ENCODE data around the gene ILF3. TPM values are rescaled to one million over a fixed set of nuclear protein-coding genes. Genes with fewer than 3 reads are reported as not detected.

ILF3 gene
- total RNA-seq, 1 experiment from 2014 or later: 365 TPM

DNA sequence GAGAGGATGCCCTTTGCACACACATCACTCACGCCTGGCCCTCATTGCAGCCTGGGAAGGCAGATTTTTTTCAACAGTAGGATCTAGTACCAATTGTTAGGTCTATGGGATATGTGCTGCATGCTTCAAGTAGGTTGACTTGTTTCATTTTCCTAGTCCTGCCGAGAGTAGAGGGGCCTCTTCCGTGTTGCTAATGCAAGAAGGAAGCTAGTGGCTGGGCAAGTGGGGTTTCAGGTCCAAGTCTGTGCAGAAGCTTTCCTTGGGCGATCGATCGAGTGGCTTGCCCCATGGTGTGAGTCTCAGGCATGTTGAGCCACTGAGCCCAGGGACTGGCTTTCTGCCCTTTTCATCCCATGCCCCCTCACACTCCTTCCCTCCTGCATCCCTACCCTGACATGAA, 13.7 kb downstream of the ILF3 start:
- BruUV-seq (replicated peaks): no TSS peak
- TF ChIP-seq TCF7L2 (IDR thresholded peaks at IDR 0.05; ENCODE audit: low read depth, low read length) (no peak), POLR2AphosphoS5 (IDR thresholded peaks at IDR 0.05; ENCODE audit: low read depth, low read length) (no peak)
- TF ChIP-seq, protein P1, sequence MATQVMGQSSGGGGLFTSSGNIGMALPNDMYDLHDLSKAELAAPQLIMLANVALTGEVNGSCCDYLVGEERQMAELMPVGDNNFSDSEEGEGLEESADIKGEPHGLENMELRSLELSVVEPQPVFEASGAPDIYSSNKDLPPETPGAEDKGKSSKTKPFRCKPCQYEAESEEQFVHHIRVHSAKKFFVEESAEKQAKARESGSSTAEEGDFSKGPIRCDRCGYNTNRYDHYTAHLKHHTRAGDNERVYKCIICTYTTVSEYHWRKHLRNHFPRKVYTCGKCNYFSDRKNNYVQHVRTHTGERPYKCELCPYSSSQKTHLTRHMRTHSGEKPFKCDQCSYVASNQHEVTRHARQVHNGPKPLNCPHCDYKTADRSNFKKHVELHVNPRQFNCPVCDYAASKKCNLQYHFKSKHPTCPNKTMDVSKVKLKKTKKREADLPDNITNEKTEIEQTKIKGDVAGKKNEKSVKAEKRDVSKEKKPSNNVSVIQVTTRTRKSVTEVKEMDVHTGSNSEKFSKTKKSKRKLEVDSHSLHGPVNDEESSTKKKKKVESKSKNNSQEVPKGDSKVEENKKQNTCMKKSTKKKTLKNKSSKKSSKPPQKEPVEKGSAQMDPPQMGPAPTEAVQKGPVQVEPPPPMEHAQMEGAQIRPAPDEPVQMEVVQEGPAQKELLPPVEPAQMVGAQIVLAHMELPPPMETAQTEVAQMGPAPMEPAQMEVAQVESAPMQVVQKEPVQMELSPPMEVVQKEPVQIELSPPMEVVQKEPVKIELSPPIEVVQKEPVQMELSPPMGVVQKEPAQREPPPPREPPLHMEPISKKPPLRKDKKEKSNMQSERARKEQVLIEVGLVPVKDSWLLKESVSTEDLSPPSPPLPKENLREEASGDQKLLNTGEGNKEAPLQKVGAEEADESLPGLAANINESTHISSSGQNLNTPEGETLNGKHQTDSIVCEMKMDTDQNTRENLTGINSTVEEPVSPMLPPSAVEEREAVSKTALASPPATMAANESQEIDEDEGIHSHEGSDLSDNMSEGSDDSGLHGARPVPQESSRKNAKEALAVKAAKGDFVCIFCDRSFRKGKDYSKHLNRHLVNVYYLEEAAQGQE (IDR thresholded peaks at IDR 0.05; ENCODE audit: insufficient read depth in 1 of 2, low read depth in 2 of 2, low read length in 1 of 2): no peak
- Histone ChIP-seq H3K27ac (ENCODE audit: low read length) (no peak overlapping the region), H3K27me3 (ENCODE audit: control insufficient read depth, insufficient read depth, low read length) (no peaks in the 10 kb centered on the region), H3K36me3 (ENCODE audit: control insufficient read depth, insufficient read depth, low read length) (peaks cover 6% of the 10 kb centered on the region; the same call in 1 of the 2 replicates), H3K9me3 (ENCODE audit: control insufficient read depth, insufficient read depth, low read depth, low read length) (no peaks in the 10 kb centered on the region), H3K4me1 (ENCODE audit: control insufficient read depth, insufficient read depth, low read length) (peaks cover 4% of the 10 kb centered on the region), H3K4me3 (ENCODE audit: low read depth in 2 of 2, low read length in 2 of 2) (no peak overlapping the region)
- intact Hi-C loops (cut with micrococcal nuclease; ENCODE audit: unreplicated experiment): no loop called here
- in situ Hi-C loops (cut with HindIII; ENCODE audit: low pct_unique_long_range_greater_than_20kb, low sequenced_read_pairs): no loop called here
- ChIA-PET POLR2A (no interaction called here), CTCF (no interaction called here)
- DNase-seq (ENCODE audit: low read depth, low spot score): no peak
- no peak for ATAC-seq

DNA sequence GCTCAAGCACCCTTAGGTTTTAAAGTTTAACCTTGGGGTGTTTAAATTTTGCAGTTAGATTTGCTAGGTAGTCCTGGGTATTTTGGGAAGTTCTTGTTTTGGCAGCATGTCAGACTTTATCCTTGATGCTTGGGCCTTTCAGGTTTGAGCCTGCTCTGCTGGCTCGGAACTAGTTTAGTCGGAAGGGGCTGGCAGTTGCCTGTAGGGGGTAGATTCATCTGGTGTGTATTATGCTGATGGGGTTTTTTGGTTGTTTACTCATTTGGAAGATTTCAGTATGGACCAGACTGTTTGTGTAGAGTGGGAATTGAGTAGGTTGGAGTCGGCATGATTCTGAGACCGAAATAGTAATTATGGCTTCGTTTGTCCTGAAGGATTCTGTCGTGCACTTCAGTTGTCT, 15.1 kb downstream of the ILF3 start:
- ChIA-PET CTCF (interaction anchor here (0.6 kb wide), 1 partner anchor 232 kb away, joined by 3 read pairs; no protein-coding TSS in a partner anchor), POLR2A (interaction anchor here (0.7 kb wide), 1 partner anchor 52 kb away, joined by 5 read pairs; no protein-coding TSS in a partner anchor)
- no peak for ATAC-seq
- Histone ChIP-seq H3K27me3 (ENCODE audit: control insufficient read depth, insufficient read depth, low read length) (no peaks in the 10 kb centered on the region), H3K27ac (ENCODE audit: low read length) (no peak overlapping the region), H3K36me3 (ENCODE audit: control insufficient read depth, insufficient read depth, low read length) (peaks cover 8% of the 10 kb centered on the region; the same call in 1 of the 2 replicates), H3K4me1 (ENCODE audit: control insufficient read depth, insufficient read depth, low read length) (peaks cover 3% of the 10 kb centered on the region; the same call in 1 of the 2 replicates), H3K9me3 (ENCODE audit: control insufficient read depth, insufficient read depth, low read depth, low read length) (no peaks in the 10 kb centered on the region), H3K4me3 (ENCODE audit: low read depth in 2 of 2, low read length in 2 of 2) (no peak overlapping the region)
- no peak for TF ChIP-seq SIN3A (IDR thresholded peaks at IDR 0.05; ENCODE audit: borderline replicate concordance, insufficient read depth, low read depth, low read length)
- TF ChIP-seq, protein P1 (IDR thresholded peaks at IDR 0.05; ENCODE audit: insufficient read depth in 1 of 2, low read depth in 2 of 2, low read length in 1 of 2): no peak
- no peak for TF ChIP-seq TCF7L2 (IDR thresholded peaks at IDR 0.05; ENCODE audit: low read depth, low read length)
- TF ChIP-seq, protein P2, sequence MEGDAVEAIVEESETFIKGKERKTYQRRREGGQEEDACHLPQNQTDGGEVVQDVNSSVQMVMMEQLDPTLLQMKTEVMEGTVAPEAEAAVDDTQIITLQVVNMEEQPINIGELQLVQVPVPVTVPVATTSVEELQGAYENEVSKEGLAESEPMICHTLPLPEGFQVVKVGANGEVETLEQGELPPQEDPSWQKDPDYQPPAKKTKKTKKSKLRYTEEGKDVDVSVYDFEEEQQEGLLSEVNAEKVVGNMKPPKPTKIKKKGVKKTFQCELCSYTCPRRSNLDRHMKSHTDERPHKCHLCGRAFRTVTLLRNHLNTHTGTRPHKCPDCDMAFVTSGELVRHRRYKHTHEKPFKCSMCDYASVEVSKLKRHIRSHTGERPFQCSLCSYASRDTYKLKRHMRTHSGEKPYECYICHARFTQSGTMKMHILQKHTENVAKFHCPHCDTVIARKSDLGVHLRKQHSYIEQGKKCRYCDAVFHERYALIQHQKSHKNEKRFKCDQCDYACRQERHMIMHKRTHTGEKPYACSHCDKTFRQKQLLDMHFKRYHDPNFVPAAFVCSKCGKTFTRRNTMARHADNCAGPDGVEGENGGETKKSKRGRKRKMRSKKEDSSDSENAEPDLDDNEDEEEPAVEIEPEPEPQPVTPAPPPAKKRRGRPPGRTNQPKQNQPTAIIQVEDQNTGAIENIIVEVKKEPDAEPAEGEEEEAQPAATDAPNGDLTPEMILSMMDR (IDR thresholded peaks at IDR 0.05): no peak
- no peak for TF ChIP-seq POLR2AphosphoS5 (IDR thresholded peaks at IDR 0.05; ENCODE audit: low read depth, low read length)
- no TSS peak for BruUV-seq (replicated peaks)
- intact Hi-C loops (cut with micrococcal nuclease; ENCODE audit: unreplicated experiment) (no loop called here), in situ Hi-C loops (cut with HindIII; ENCODE audit: low pct_unique_long_range_greater_than_20kb, low sequenced_read_pairs) (no loop called here)
- DNase-seq (ENCODE audit: low read depth, low spot score): no peak
